Bronchial epithelial cell (primary cell): ENCODE data around the gene DCLK2. TPM values are rescaled to one million over a fixed set of nuclear protein-coding genes. Genes with fewer than 3 reads are reported as not detected.

Experiments used
- DNase-seq: peaks from one replicate; pipeline ENCODE4 v3.0.0-alpha.2; 2010; ENCODE audit warnings: low read depth
- FAIRE-seq: peaks from 2 replicates; lab custom pipeline; 2011; peaks lifted over from hg19 to GRCh38; lab: Jason Lieb, UNC
- H3K27me3 ChIP-seq: 2 replicates; pipeline ENCODE4 v1.5.1; 2011; ENCODE audit warnings: low read length; ENCODE audit not compliant: control insufficient read depth, insufficient read depth
- H3K36me3 ChIP-seq: 2 replicates; pipeline ENCODE4 v1.5.1; 2011; ENCODE audit warnings: low read length; ENCODE audit not compliant: control insufficient read depth, insufficient read depth
- H3K4me3 ChIP-seq: 2 replicates; pipeline ENCODE4 v1.5.1; 2011; ENCODE audit warnings: mild to moderate bottlenecking, low read depth, low read length, control low read depth
- total RNA-seq: library from RNA; depleted of rRNA; stranded (reverse); fragments of >200 nt; gene quantifications from 2 replicates; pipeline ENCODE4 v1.2.1, GENCODE V29; 2014
- TF ChIP-seq, protein P1 (sequence below): IDR thresholded peaks from 2 replicates; pipeline ENCODE4 v1.5.1; 2011; ENCODE audit warnings: mild to moderate bottlenecking, moderate library complexity, low read length, control low read depth, inconsistent platforms; ENCODE audit not compliant: insufficient read depth, severe bottlenecking

The DCLK2 gene
- total RNA-seq, 1 donor from 2014 or later: not detected

GRCh38 chr4:150135134-150135772, 57.0 kb downstream of the DCLK2 start:
- FAIRE-seq (no peak), DNase-seq (no peak)
- no peaks in the 10 kb centered on the region for H3K27me3 ChIP-seq
- H3K4me3 ChIP-seq: no peak overlapping the region
- TF ChIP-seq, protein P1, sequence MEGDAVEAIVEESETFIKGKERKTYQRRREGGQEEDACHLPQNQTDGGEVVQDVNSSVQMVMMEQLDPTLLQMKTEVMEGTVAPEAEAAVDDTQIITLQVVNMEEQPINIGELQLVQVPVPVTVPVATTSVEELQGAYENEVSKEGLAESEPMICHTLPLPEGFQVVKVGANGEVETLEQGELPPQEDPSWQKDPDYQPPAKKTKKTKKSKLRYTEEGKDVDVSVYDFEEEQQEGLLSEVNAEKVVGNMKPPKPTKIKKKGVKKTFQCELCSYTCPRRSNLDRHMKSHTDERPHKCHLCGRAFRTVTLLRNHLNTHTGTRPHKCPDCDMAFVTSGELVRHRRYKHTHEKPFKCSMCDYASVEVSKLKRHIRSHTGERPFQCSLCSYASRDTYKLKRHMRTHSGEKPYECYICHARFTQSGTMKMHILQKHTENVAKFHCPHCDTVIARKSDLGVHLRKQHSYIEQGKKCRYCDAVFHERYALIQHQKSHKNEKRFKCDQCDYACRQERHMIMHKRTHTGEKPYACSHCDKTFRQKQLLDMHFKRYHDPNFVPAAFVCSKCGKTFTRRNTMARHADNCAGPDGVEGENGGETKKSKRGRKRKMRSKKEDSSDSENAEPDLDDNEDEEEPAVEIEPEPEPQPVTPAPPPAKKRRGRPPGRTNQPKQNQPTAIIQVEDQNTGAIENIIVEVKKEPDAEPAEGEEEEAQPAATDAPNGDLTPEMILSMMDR: no peak
- H3K36me3 ChIP-seq: no peaks in the 10 kb centered on the region

DNA sequence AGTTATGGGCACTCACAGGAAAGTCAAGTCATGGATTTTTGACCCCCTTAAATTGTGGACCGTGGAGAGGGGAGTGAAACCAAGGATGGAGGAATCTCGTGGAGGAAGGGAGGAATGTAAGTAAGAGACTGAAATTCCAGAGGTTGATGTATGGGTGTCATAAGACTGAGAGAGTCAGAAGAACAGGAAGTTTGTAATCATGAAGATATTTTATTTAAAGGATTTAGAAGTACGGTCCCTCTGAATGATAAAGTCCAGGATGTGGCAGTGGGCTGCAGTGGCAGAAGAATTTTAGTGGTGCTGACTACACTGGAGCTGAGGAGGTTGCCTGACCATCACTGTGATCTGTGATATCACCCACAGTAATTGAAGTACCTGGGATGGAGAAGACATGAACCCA, 57.8 kb downstream of the DCLK2 start:
- H3K27me3 ChIP-seq: no peaks in the 10 kb centered on the region
- H3K4me3 ChIP-seq: no peak overlapping the region
- H3K36me3 ChIP-seq: no peaks in the 10 kb centered on the region
- TF ChIP-seq, protein P1: no peak
- no peak for FAIRE-seq
- no peak for DNase-seq

DNA sequence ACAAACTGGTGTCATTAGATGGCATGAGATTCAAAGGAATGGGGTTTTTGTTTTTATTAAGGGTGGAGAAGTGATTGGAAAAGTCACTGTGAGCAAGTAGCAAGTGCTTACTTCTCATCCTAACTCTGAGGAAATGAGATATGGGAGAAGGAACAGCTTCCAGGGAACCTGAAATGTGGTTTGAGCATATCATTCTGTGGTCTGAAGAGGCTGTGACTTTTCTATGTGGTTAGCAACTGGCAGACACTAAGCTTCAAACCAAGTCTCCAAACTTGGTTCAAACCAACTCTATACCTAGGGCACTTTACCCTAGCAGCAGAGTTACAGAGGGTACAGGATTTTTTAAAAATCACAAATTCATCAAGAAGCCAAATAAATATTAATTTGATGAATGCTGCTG, 58.2 kb downstream of the DCLK2 start:
- TF ChIP-seq, protein P1: no peak
- FAIRE-seq (no peak), DNase-seq (no peak)
- H3K4me3 ChIP-seq: no peak overlapping the region
- no peaks in the 10 kb centered on the region for H3K27me3 ChIP-seq
- no peaks in the 10 kb centered on the region for H3K36me3 ChIP-seq

- FAIRE-seq: no peak
- H3K36me3 ChIP-seq: no peaks in the 10 kb centered on the region
- no peaks in the 10 kb centered on the region for H3K27me3 ChIP-seq
- TF ChIP-seq, protein P1: no peak
- no peak for DNase-seq
- no peak overlapping the region for H3K4me3 ChIP-seq
Observed at GRCh38 chr4:150139297-150139865, 61.1 kb downstream of the DCLK2 start.

DNA sequence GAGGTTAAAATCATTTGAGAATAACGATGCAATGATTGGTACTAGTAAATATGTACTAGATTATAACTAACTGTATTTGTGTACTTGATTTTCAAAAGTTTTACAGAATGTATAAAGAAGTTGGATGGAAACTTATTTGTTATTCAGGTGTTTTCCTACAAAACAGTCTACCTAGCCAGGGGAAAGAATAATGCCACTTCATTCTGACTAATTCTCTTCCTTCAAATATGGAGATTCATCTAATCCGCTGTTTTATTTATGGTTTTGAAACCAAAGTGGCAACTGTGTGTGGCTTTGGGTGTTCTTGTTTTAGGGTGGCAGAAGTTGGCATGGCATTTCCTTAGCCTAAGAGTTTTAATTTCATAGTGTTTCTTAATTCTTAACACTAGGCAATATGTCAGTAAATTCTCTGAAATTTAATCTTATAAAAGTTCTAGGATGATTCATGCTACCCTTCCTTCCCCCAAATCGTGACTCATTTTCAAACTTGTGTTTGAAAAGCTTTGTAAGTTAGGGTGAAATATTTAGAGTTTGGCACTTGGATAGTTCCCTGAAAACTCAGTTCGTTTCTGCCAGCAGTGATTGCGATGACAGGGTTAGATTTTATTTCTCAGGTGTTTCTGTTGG, 62.6 kb downstream of the DCLK2 start:
- no peaks in the 10 kb centered on the region for H3K27me3 ChIP-seq
- TF ChIP-seq, protein P1: no peak
- H3K36me3 ChIP-seq: no peaks in the 10 kb centered on the region
- peak; percentile 84 for DNase-seq
- FAIRE-seq: no peak
- no peak overlapping the region for H3K4me3 ChIP-seq
